ENCODE measurements around the gene CLEC20A. TPM values are rescaled to one million over a fixed set of nuclear protein-coding genes. Genes with fewer than 3 reads are reported as not detected.

Gene CLEC20A
- total and polyA plus RNA-seq, 2 donors (not counting 1 experiment from before 2014, with no cell fraction given) = 4.9 to 5.2 TPM

DNA sequence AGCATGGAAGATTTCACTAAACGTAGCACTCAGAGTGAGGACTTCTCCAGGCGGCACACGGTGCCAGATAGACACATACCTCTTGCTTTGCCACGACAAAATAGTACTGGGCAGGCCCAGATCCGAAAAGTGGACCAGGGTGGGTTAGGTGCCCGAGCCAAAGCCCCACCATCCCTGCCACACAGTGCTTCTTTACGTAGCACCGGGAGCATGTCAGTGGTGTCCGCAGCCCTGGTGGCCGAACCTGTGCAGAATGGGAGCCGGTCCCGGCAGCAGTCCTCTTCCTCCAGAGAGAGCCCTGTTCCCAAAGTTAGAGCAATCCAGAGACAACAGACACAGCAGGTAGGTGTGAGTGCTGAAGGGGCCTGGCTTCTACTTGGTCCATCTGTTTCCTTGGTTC lies 38.6 kb downstream of the CLEC20A start:
- TF ChIP-seq EZH2 (IDR thresholded peaks at IDR 0.05; ENCODE audit: borderline replicate concordance, insufficient read depth, low read depth, low read length, poor library complexity, severe bottlenecking) = no peak
- TF ChIP-seq, protein P1, sequence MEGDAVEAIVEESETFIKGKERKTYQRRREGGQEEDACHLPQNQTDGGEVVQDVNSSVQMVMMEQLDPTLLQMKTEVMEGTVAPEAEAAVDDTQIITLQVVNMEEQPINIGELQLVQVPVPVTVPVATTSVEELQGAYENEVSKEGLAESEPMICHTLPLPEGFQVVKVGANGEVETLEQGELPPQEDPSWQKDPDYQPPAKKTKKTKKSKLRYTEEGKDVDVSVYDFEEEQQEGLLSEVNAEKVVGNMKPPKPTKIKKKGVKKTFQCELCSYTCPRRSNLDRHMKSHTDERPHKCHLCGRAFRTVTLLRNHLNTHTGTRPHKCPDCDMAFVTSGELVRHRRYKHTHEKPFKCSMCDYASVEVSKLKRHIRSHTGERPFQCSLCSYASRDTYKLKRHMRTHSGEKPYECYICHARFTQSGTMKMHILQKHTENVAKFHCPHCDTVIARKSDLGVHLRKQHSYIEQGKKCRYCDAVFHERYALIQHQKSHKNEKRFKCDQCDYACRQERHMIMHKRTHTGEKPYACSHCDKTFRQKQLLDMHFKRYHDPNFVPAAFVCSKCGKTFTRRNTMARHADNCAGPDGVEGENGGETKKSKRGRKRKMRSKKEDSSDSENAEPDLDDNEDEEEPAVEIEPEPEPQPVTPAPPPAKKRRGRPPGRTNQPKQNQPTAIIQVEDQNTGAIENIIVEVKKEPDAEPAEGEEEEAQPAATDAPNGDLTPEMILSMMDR (IDR thresholded peaks at IDR 0.05) = no peak
- H3K4me1 Mint-ChIP-seq = no peaks in the 10 kb centered on the region
- no peak overlapping the region for H3K27ac Mint-ChIP-seq
- intact Hi-C loops (cut with micrococcal nuclease) = no loop called here
- DNase-seq (no peak), ATAC-seq (ENCODE audit: low read depth) (no peak)
- H3K27ac ChIP-seq (ENCODE audit: low read length in 2 of 2) = no peak overlapping the region
- no peak overlapping the region for H3K9ac ChIP-seq (ENCODE audit: low read length)
- ChIA-PET POLR2A (no interaction called here), CTCF (no interaction called here)
- no peak overlapping the region for H3K4me3 Mint-ChIP-seq
- no peaks in the 10 kb centered on the region for H3K79me2 ChIP-seq (ENCODE audit: control insufficient read depth, insufficient read depth, low read length)
- whole genome bisulfite sequencing (ENCODE audit: insufficient coverage) = 97% methylated on average over 9 of the region's 12 CpGs
- H3K27me3 ChIP-seq (replicated peaks in 1 of 4; ENCODE audit: control extremely low read depth in 1 of 4, control insufficient read depth in 3 of 4, insufficient read depth in 4 of 4, low read length in 3 of 4) = no peaks in the 10 kb centered on the region
- H3K4me2 ChIP-seq (replicated peaks; ENCODE audit: low read depth, low read length, poor library complexity, severe bottlenecking) = no peak overlapping the region
- no peaks in the 10 kb centered on the region for H3K4me1 ChIP-seq (ENCODE audit: control insufficient read depth in 2 of 2, insufficient read depth in 2 of 2, low read length in 2 of 2)
- no peaks in the 10 kb centered on the region for H4K20me1 ChIP-seq (ENCODE audit: control insufficient read depth, insufficient read depth, low read length, poor library complexity, severe bottlenecking)
- H2AFZ ChIP-seq (ENCODE audit: insufficient read depth, low read depth, low read length, poor library complexity, severe bottlenecking) = no peak overlapping the region
- no peaks in the 10 kb centered on the region for H3K27me3 Mint-ChIP-seq
- no peak overlapping the region for H3K4me3 ChIP-seq (ENCODE audit: control extremely low read depth in 1 of 5, extremely low read depth in 1 of 5, insufficient read depth in 1 of 5, low read depth in 2 of 5, low read length in 4 of 5)
- no peaks in the 10 kb centered on the region for H3K9me3 Mint-ChIP-seq (ENCODE audit: insufficient read depth)
- no peaks in the 10 kb centered on the region for H3K36me3 ChIP-seq (replicated peaks in 1 of 2; ENCODE audit: control extremely low read depth in 1 of 2, control insufficient read depth in 1 of 2, extremely low read depth in 1 of 2, insufficient read depth in 2 of 2, low read length in 1 of 2)
- no peaks in the 10 kb centered on the region for H3K9me3 ChIP-seq (ENCODE audit: control extremely low read depth in 1 of 3, control insufficient read depth in 2 of 3, insufficient read depth in 1 of 3, low read length in 2 of 3)

- H4K20me1 ChIP-seq (ENCODE audit: control insufficient read depth, insufficient read depth, low read length, poor library complexity, severe bottlenecking) = no peaks in the 10 kb centered on the region
- WGBS (ENCODE audit: insufficient coverage) = 96% methylated on average over 5 of the region's 5 CpGs
- H2AFZ ChIP-seq (ENCODE audit: insufficient read depth, low read depth, low read length, poor library complexity, severe bottlenecking) = no peak overlapping the region
- DNase-seq (no peak), ATAC-seq (ENCODE audit: low read depth) (no peak)
- Mint-ChIP-seq H3K4me3 (no peak overlapping the region), H3K4me1 (no peaks in the 10 kb centered on the region), H3K9me3 (ENCODE audit: insufficient read depth) (no peaks in the 10 kb centered on the region), H3K27me3 (no peaks in the 10 kb centered on the region), H3K27ac (no peak overlapping the region)
- H3K4me1 ChIP-seq (ENCODE audit: control insufficient read depth in 2 of 2, insufficient read depth in 2 of 2, low read length in 2 of 2) = no peaks in the 10 kb centered on the region
- no peak overlapping the region for H3K27ac ChIP-seq (ENCODE audit: low read length in 2 of 2)
- POLR2A ChIA-PET = no interaction called here
- H3K9me3 ChIP-seq (ENCODE audit: control extremely low read depth in 1 of 3, control insufficient read depth in 2 of 3, insufficient read depth in 1 of 3, low read length in 2 of 3) = no peaks in the 10 kb centered on the region
- H3K79me2 ChIP-seq (ENCODE audit: control insufficient read depth, insufficient read depth, low read length) = no peaks in the 10 kb centered on the region
- no peak overlapping the region for H3K9ac ChIP-seq (ENCODE audit: low read length)
- no peaks in the 10 kb centered on the region for H3K36me3 ChIP-seq (replicated peaks in 1 of 2; ENCODE audit: control extremely low read depth in 1 of 2, control insufficient read depth in 1 of 2, extremely low read depth in 1 of 2, insufficient read depth in 2 of 2, low read length in 1 of 2)
- no peak overlapping the region for H3K4me3 ChIP-seq (ENCODE audit: control extremely low read depth in 1 of 5, extremely low read depth in 1 of 5, insufficient read depth in 1 of 5, low read depth in 2 of 5, low read length in 4 of 5)
- no peak for TF ChIP-seq EZH2 (IDR thresholded peaks at IDR 0.05; ENCODE audit: borderline replicate concordance, insufficient read depth, low read depth, low read length, poor library complexity, severe bottlenecking)
- TF ChIP-seq, protein P1 (IDR thresholded peaks at IDR 0.05) = no peak
- H3K4me2 ChIP-seq (replicated peaks; ENCODE audit: low read depth, low read length, poor library complexity, severe bottlenecking) = no peak overlapping the region
- intact Hi-C loops (cut with micrococcal nuclease) = no loop called here
- CTCF ChIA-PET = no interaction called here
- H3K27me3 ChIP-seq (replicated peaks in 1 of 4; ENCODE audit: control extremely low read depth in 1 of 4, control insufficient read depth in 3 of 4, insufficient read depth in 4 of 4, low read length in 3 of 4) = no peaks in the 10 kb centered on the region
These were observed 39.1 kb downstream of the CLEC20A start for GRCh38 chr1:178457651-178458050.
